Stimulated activated naive CD8-positive, alpha-beta T cell treated with anti-CD3 and anti-CD28 coated beads, Interleukin-15, amount 100 ng/mL, for 72 hours (primary cell): Measurements from ENCODE around the gene ATP13A2.

ENCODE experiments used
- ATAC-seq: fragments of 150-1000 bp; cut with Tn5 transposase; 2 replicates; pipeline ENCODE4 v1.10.0; 2021; ENCODE audit warnings: mild to moderate bottlenecking, moderate library complexity
- DNase-seq, 2 donors: peaks; one replicate each; pipeline ENCODE4 v3.0.0; 2021 to 2022
- H3K27ac Mint-ChIP-seq, 2 donors: one replicate each; pipeline ENCODE4 v1.8.0; 2022; ENCODE audit warnings: mild to moderate bottlenecking in 2 of 2, mixed read lengths in 2 of 2, moderate library complexity in 2 of 2
- H3K27me3 Mint-ChIP-seq: one replicate; pipeline ENCODE4 v1.8.0; 2022; ENCODE audit warnings: mixed read lengths
- H3K4me1 Mint-ChIP-seq: one replicate; pipeline ENCODE4 v1.8.0; 2022; ENCODE audit warnings: mild to moderate bottlenecking, mixed read lengths
- H3K4me3 Mint-ChIP-seq, 2 donors: one replicate each; pipeline ENCODE4 v1.8.0; 2022; ENCODE audit warnings: mild to moderate bottlenecking in 2 of 2, mixed read lengths in 2 of 2, moderate library complexity in 1 of 2
- H3K9me3 Mint-ChIP-seq, 2 donors: one replicate each; pipeline ENCODE4 v1.8.0; 2022; ENCODE audit warnings: mixed read lengths in 2 of 2

The ATP13A2 gene

GRCh38 chr1:17043676-17044075 lies 31.9 kb upstream of the ATP13A2 start:
- H3K9me3 Mint-ChIP-seq: no peaks in the 10 kb centered on the region
- H3K4me3 Mint-ChIP-seq: no peak overlapping the region
- ATAC-seq: no peak
- H3K4me1 Mint-ChIP-seq: peaks cover 13% of the 10 kb centered on the region
- no peak for DNase-seq
- H3K27ac Mint-ChIP-seq: peak overlapping the region in 1 of 2 donors; percentile 64
- H3K27me3 Mint-ChIP-seq: no peaks in the 10 kb centered on the region

GRCh38 chr1:17040135-17040534 lies 28.4 kb upstream of the ATP13A2 start:
- ATAC-seq (no peak), DNase-seq (no peak)
- no peak overlapping the region for H3K4me3 Mint-ChIP-seq
- H3K9me3 Mint-ChIP-seq: no peaks in the 10 kb centered on the region
- no peaks in the 10 kb centered on the region for H3K27me3 Mint-ChIP-seq
- H3K27ac Mint-ChIP-seq: peak overlapping the region in 1 of 2 donors; percentile 29
- H3K4me1 Mint-ChIP-seq: no peaks in the 10 kb centered on the region

- H3K27me3 Mint-ChIP-seq: no peaks in the 10 kb centered on the region
- no peak for DNase-seq
- no peak for ATAC-seq
- H3K27ac Mint-ChIP-seq: no peak overlapping the region
- H3K4me3 Mint-ChIP-seq: no peak overlapping the region
- H3K4me1 Mint-ChIP-seq: no peaks in the 10 kb centered on the region
- no peaks in the 10 kb centered on the region for H3K9me3 Mint-ChIP-seq
Measured at GRCh38 chr1:17039522-17039921, 27.8 kb upstream of the ATP13A2 start.

- DNase-seq (no peak), ATAC-seq (no peak)
- Mint-ChIP-seq H3K9me3 (no peaks in the 10 kb centered on the region), H3K4me3 (no peak overlapping the region), H3K27ac (no peak overlapping the region), H3K27me3 (no peaks in the 10 kb centered on the region), H3K4me1 (no peaks in the 10 kb centered on the region)
Measured at GRCh38 chr1:17033481-17033880, 21.8 kb upstream of the ATP13A2 start.

- Mint-ChIP-seq H3K27me3 (no peaks in the 10 kb centered on the region), H3K9me3 (no peaks in the 10 kb centered on the region), H3K4me1 (no peaks in the 10 kb centered on the region), H3K27ac (no peak overlapping the region), H3K4me3 (no peak overlapping the region)
- ATAC-seq (no peak), DNase-seq (no peak)
Measured at GRCh38 chr1:17032741-17033140, 21.0 kb upstream of the ATP13A2 start.

GRCh38 chr1:17031436-17031835 lies 19.7 kb upstream of the ATP13A2 start:
- Mint-ChIP-seq H3K27me3 (no peaks in the 10 kb centered on the region), H3K4me1 (no peaks in the 10 kb centered on the region), H3K9me3 (no peaks in the 10 kb centered on the region), H3K4me3 (no peak overlapping the region), H3K27ac (no peak overlapping the region)
- no peak for ATAC-seq
- no peak for DNase-seq

- no peak overlapping the region for H3K4me3 Mint-ChIP-seq
Measured at GRCh38 chr1:17030206-17030605, 18.5 kb upstream of the ATP13A2 start.

GRCh38 chr1:17028662-17029188 lies 17.0 kb upstream of the ATP13A2 start:
- no peaks in the 10 kb centered on the region for H3K4me1 Mint-ChIP-seq
- peak overlapping the region in 1 of 2 donors; percentile 89 for H3K27ac Mint-ChIP-seq
- DNase-seq (no peak), ATAC-seq (no peak)
- no peaks in the 10 kb centered on the region for H3K9me3 Mint-ChIP-seq
- no peak overlapping the region for H3K4me3 Mint-ChIP-seq
- H3K27me3 Mint-ChIP-seq: no peaks in the 10 kb centered on the region

More at GRCh38 chr1:17030206-17030605, 18.5 kb upstream of the ATP13A2 start:
- Mint-ChIP-seq H3K27me3 (no peaks in the 10 kb centered on the region), H3K4me1 (no peaks in the 10 kb centered on the region), H3K9me3 (no peaks in the 10 kb centered on the region), H3K27ac (no peak overlapping the region)
- DNase-seq (no peak), ATAC-seq (no peak)

GRCh38 chr1:17027900-17028299 lies 16.2 kb upstream of the ATP13A2 start:
- Mint-ChIP-seq H3K4me1 (no peaks in the 10 kb centered on the region), H3K9me3 (no peaks in the 10 kb centered on the region), H3K27me3 (no peaks in the 10 kb centered on the region), H3K4me3 (no peak overlapping the region), H3K27ac (peak overlapping the region in 1 of 2 donors; percentile 19)
- no peak for DNase-seq
- no peak for ATAC-seq

- no peaks in the 10 kb centered on the region for H3K27me3 Mint-ChIP-seq
- ATAC-seq: no peak
Measured at GRCh38 chr1:17027403-17027802, 15.7 kb upstream of the ATP13A2 start.

GRCh38 chr1:17024721-17025120 lies 13.0 kb upstream of the ATP13A2 start:
- no peaks in the 10 kb centered on the region for H3K27me3 Mint-ChIP-seq

More at GRCh38 chr1:17027403-17027802, 15.7 kb upstream of the ATP13A2 start:
- no peak for DNase-seq
- Mint-ChIP-seq H3K27ac (no peak overlapping the region), H3K9me3 (no peaks in the 10 kb centered on the region), H3K4me1 (no peaks in the 10 kb centered on the region), H3K4me3 (no peak overlapping the region)

GRCh38 chr1:17023573-17023972 lies 11.8 kb upstream of the ATP13A2 start:
- Mint-ChIP-seq H3K9me3 (no peaks in the 10 kb centered on the region), H3K27me3 (no peaks in the 10 kb centered on the region), H3K4me3 (no peak overlapping the region), H3K4me1 (peaks cover 11% of the 10 kb centered on the region), H3K27ac (peak overlapping the region in 1 of 2 donors; percentile 79)
- ATAC-seq (no peak), DNase-seq (no peak)

More at GRCh38 chr1:17024721-17025120, 13.0 kb upstream of the ATP13A2 start:
- Mint-ChIP-seq H3K4me3 (no peak overlapping the region), H3K9me3 (no peaks in the 10 kb centered on the region), H3K4me1 (peaks cover under 1% of the 10 kb centered on the region), H3K27ac (peak overlapping the region in 1 of 2 donors; percentile 65)
- DNase-seq (no peak), ATAC-seq (no peak)

GRCh38 chr1:17023102-17023501 lies 11.4 kb upstream of the ATP13A2 start:
- DNase-seq (no peak), ATAC-seq (no peak)
- H3K27ac Mint-ChIP-seq: peak overlapping the region in 1 of 2 donors; percentile 44
- H3K4me1 Mint-ChIP-seq: peaks cover 11% of the 10 kb centered on the region
- H3K27me3 Mint-ChIP-seq: no peaks in the 10 kb centered on the region
- no peaks in the 10 kb centered on the region for H3K9me3 Mint-ChIP-seq
- no peak overlapping the region for H3K4me3 Mint-ChIP-seq

GRCh38 chr1:17021896-17022295 lies 10.2 kb upstream of the ATP13A2 start:
- Mint-ChIP-seq H3K27me3 (no peaks in the 10 kb centered on the region), H3K27ac (no peak overlapping the region), H3K4me3 (no peak overlapping the region), H3K4me1 (peaks cover 11% of the 10 kb centered on the region), H3K9me3 (no peaks in the 10 kb centered on the region)
- ATAC-seq: no peak
- DNase-seq: no peak

GRCh38 chr1:17020502-17020901 lies 8.8 kb upstream of the ATP13A2 start:
- peaks cover 11% of the 10 kb centered on the region for H3K4me1 Mint-ChIP-seq
- ATAC-seq: no peak
- no peak for DNase-seq
- H3K27me3 Mint-ChIP-seq: no peaks in the 10 kb centered on the region
- H3K27ac Mint-ChIP-seq: peak overlapping the region in 1 of 2 donors; percentile 74
- no peaks in the 10 kb centered on the region for H3K9me3 Mint-ChIP-seq
- H3K4me3 Mint-ChIP-seq: no peak overlapping the region

GRCh38 chr1:17018849-17019248 lies 7.1 kb upstream of the ATP13A2 start:
- DNase-seq (no peak), ATAC-seq (no peak)
- H3K9me3 Mint-ChIP-seq: no peaks in the 10 kb centered on the region
- H3K4me3 Mint-ChIP-seq: no peak overlapping the region
- no peaks in the 10 kb centered on the region for H3K27me3 Mint-ChIP-seq
- H3K27ac Mint-ChIP-seq: peak overlapping the region; percentile 38 to 79
- H3K4me1 Mint-ChIP-seq: peaks cover 11% of the 10 kb centered on the region

- H3K4me1 Mint-ChIP-seq: peaks cover 16% of the 10 kb centered on the region
- no peaks in the 10 kb centered on the region for H3K9me3 Mint-ChIP-seq
- H3K4me3 Mint-ChIP-seq: no peak overlapping the region
- no peak overlapping the region for H3K27ac Mint-ChIP-seq
- H3K27me3 Mint-ChIP-seq: no peaks in the 10 kb centered on the region
- ATAC-seq (no peak), DNase-seq (no peak)
Measured at GRCh38 chr1:17017435-17017834, 5.7 kb upstream of the ATP13A2 start.
